Inferior parietal cortex (tissue), 1 donor: ENCODE measurements around the gene ZNF646.
"Not testable (repeated sequence)": the region's sequence is repeated elsewhere in the genome, so short reads cannot be mapped to it uniquely, and the experiment has no call there.

Experiments
- DNase-seq: peaks from one replicate; pipeline ENCODE4 v3.0.0-alpha.2; 2016; ENCODE audit errors: extremely low spot score

Gene ZNF646

DNA sequence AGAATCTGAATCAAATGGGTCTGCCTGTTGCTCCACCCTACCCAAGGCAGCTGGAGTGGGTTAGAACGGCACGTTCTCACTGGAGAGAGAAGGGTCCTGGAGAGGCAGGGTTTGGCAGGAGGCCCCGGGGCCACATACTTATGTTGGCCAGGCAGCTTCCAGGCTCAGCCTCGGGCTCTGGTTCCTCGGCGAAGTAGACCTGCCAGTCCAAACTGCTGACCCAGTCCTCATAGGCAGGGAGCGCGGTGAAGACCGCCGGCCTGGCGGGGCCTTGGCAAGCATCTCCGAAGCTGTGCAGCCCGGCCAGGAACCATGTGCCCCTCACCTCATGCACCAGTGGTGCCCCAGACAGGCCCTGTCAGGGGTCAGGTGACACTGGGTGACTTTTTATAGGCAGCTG, 9.8 kb downstream of the ZNF646 start:
- DNase-seq, result no peak

DNA sequence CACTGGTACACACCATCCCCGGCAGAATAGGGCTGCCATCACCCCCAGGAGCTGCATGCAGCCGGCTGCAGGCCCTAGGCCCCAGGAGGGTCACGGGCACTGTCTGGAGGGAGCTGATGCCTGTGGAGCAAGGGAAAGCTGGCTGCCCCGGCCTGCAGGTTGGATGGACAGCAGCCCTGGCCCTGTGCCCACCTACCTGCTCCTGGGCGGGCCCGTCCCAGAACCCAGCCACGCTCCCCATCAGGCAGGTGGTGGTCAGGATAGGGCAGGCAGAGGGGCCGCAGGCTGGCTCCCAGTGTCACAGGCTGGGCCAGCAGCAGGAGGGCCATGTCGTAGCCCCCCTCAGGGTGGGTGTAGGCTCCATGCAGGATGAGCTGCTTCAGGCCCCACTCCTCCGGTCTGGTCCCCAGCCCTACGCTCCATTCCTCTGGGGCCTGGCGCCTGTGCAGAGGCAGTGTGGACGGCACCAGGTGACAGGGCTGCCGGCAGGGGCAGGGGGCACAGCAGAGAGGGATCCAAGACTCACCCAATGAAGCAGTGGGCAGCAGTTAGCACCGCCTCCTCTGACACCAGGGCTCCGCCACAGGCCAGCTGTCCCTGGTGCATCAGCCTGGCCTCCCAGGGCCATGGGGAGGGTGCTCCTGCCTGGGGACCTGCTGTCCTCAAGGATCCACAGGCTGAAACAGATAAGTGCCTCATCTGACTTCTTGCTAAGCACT, 10.5 kb downstream of the ZNF646 start:
- no peak for DNase-seq

DNA sequence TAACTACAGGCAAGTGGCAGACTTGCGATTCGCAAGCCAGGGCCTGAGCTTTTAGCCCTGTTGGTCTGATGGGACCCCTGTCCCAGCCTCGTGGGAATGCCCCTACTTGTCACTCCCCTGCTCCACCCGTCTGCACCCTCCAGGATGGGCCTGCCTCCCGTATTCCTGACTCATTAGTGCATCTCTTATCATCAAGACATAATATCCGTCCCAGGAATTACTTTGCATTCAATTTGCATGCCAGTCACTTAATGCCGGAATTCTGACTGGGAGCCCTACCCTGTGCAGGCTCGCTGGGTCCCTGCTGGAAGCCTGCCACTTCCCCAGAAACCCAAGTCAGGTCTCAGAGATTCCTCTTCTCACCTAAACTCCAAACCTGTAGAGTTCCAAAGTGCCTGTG, 11.2 kb downstream of the ZNF646 start:
- DNase-seq, result no peak

DNA sequence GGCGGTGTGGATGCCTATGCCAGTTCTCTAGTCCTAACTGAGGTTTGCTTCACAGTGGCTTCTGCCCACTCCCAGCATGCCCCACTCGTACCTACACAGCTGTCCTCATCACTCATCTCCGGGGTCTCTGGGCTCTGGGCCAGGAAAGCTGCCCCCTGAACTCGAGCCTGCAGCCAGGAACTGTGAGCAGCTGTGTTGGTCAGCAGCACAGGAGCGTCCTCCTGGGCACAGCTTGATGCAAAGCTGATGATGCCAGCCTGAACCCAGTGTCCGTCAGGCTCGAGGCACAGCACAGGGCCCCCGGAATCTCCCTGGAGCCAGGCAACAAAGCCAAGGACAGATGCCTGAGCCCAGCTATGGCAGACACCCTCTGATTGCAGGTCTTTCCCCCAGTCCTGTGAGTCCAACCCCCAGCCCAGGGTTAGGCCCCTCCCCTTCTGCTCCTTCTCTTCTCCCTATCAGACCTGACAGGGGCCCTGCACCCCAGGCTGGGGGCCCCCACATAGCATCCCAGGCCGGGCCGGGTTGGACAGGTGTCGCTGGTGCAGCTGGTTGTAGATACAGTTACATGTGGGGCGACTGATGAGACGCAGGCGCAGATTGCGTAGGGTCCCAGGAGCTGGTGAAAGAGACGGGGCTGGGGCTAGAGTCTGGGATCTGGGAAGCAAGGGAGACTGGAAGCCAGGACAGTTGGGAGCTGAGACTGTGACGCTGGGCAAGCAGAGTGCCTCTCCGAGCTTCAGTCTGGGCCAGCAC, 11.8 kb downstream of the ZNF646 start:
- no peak for DNase-seq

DNA sequence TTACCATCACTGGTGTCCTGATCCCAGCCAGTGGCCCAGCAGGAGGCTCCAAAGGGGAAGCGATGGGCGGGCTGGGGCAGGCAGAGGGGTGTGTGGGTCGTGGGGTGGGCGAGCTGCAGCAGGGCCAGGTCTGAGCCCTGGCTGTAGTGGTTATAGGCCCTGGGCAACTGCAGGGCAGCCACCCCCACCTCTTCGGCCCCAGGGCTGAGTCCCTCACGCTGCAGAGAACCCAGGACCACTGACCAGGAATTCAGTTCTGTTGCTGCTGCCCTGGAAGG, 12.3 kb downstream of the ZNF646 start:
- DNase-seq, result no peak

DNA sequence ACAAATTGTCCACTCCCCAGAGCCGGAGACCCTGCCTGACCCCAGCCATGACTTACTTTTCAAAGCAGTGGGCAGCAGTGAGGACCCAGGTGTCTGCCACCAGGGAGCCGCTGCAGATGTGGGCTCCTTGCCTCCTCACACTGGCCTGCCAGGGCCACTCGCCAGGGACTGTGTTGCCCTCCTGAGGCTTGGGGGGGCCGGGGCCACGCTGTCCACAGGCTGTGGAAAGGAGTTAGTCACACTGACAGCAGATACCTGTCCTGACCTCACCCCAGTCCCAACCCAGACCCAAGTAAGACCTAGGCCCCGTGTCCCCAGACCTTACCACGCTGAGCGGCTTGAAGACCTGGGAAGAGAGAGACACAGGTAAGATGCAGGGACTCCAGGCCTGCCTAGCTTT, 13.3 kb downstream of the ZNF646 start:
- DNase-seq, result no peak

DNA sequence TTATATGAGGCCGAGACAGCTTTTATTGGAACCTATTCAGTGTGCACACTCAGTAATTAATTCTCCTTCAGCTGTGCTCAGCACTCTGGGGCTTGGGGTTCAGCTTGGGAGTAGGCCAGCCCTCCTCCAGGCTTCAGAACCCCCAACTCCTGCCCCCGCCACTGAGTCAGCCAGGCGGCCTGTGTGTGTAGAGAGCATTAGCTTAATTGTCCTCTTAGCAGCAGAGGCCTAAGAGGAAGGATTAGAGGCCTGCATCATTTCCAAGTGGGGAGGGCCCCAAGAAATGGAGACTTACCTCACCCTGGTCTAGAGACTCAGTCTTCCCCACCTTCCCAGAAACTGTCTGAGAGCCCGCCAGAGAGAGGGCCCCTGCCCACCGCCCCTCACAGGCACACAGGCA, 13.7 kb downstream of the ZNF646 start:
- DNase-seq, result no peak

DNA sequence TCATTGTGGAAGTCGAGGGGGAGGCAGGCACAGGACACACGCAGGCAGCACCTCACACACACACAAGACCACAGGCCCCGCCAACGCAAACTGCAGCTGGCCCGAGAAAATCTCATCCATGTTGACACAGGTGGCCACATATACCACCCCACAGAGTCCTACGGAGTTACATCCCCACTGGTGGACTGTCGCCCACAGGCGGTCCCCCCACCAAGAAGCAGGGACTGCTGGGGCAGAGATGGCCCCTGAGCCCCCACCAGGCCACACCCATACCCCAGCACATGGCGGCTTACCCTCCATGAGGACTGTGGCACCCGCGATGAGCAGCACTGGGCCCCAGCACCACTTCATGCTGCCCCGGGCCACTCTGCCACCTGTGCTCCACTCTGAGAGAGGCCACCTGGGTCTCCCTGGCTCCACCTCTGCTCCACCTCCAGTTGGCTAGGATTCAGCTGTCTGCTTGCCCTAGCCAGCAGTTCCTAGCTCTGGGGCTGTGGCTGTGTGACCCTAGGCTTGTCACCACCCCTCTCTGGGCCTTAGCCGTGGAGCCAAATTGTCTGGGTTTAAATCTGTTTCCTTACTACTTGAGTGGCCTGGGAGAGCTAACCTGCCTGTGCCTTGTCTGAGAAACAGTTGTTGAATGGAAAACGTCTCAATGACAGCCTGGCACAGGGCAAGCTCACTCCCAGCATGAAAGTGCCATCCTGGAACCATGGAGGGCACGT, 14.4 kb downstream of the ZNF646 start, which contains the start of gene PRSS53:
Gene PRSS53 (minus strand): TSS at position 485 of the 725 bp plus-strand sequence. CDS start 134 bp downstream, at position 351.
- DNase-seq, result no peak

DNA sequence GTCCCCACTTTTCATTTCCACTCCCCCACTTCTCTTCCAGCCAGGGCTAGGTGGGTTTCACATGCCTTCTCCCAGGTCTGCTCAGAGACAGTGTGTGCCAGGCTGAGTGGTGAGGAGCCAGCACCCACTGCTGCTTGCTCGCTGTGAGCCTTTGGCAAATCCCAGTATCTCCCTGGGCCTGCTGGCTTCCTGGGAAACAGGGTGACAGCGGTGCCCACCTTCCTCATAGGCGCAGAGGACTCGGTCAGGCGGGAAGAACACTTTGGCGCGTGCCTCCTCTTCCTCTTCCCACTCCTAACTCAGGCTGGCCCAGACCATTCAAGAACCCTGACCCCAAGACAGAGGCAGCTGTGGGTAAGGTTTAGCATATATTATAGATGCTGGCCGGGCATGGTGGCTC, 15.0 kb downstream of the ZNF646 start:
- no peak for DNase-seq

DNA sequence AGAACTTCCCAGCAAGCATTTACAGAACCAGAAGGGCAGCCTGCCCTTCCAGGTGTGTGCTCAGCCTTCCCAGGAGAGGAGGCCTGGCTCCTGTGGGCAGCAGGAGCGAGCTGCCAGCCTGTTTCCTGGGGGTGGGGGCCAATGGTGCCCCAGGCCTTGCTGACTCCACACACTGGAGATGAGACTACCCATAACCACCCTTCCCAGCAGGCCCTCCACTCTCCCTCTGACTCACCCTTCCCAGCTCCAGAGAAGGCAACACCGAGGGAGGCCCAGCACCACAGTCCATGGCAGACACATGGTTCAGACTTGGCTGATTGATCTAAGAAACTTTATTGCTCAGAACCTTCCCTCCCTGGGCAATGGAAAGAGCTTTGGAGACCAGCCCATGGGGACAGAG, 16.3 kb downstream of the ZNF646 start:
- no peak for DNase-seq

DNA sequence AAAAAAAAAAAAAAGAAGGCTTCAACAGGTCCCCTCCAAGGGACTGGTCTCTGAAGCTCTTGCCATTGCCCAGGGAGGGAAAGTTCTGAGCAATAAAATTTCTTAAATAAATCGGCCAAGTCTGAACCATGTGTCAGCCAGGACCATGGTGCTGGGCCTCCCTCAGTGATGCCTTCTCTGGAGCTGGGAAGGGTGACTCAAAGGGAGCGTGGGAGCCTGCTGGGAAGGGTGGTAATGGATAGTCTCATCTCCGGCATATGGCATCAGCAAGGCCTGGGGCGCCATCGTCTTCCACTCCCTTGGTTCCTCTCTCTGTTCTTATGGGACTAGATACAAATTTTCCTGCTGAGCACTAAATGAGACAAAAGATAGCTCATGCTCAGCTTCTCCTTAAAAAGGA, 18.1 kb downstream of the ZNF646 start:
- no peak for DNase-seq

DNA sequence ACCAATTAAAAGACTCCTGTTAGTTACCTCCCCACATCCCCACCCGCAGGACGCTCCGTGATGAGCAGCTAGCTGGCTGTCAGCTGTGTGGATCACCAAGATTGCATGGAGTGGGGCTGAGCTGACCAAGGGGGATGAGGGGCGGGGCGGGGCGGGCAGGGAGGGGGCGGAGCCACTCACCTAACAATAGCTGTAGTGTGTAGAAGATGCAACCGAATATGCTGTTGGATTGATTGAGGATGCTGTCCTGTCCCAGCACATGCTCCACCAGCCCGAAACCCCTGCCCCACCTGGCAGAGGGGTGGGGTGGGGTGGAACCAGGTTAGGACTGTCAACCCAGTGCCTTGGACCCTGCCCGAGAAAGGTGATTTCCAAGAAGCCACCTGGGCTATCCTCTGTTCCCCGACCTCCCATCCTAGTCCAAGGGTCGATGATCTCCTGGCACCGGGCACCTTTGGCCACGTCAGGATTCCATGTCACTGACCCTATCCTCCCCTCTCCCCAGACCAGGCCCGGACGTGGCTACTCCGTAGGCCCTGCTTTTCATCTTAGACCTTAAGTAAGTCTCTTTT, 19.0 kb downstream of the ZNF646 start:
- peak; percentile 32 for DNase-seq

DNA sequence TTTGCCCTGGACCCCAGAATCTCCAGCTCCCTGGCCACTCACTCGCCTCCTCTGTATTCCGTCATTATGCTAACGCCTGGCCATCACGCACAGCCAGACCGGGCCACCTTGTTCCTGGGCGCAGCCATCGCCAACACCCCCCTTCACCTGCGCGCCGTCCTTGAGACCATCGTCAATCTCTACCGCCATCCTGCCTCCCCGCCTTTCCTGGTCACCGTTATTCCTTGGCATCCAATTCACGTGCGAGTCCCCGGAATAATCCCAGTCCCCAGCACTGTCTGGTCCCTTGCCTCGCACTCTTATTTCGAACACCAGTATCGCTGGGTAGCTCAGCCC, 19.8 kb downstream of the ZNF646 start:
- DNase-seq, result no peak

DNA sequence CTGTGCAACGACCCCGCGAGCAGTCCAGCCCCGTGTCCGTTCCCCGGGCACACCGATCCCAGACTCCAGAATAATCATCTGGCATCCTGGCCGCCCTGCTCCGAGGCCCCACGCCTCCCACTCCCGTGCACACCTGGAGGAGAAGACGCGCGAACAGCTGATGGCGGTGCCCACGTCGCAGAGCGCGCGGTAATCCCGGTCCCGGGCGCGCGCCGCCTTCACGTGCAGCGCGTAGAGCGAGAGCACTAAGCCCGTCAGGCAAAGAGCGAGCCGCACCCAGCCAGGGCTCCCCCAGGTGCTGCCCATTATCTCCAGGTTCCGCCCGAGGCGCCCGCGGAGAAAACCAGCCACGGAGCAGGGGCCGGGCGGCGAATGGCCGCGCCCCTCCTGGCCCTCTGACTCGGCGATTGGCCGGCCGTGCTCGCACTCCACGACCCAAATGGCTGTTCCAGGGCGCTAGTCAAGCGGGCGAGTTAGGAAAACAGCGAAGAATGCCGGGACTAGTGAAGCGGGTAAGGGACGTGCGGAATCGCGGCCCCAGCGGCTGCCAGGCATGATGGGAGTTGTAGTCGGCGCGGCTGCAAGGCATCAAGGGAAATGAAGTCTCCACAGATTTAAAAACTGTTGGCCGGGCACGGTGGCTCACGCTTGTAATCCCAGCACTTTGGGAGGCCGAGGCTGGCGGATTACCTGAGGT, 20.4 kb downstream of the ZNF646 start, which contains the start of gene VKORC1:
Gene VKORC1 (minus strand): TSS at position 374 of the 697 bp plus-strand sequence. CDS start 68 bp downstream, at position 306.
- peak; percentile 94 for DNase-seq

DNA sequence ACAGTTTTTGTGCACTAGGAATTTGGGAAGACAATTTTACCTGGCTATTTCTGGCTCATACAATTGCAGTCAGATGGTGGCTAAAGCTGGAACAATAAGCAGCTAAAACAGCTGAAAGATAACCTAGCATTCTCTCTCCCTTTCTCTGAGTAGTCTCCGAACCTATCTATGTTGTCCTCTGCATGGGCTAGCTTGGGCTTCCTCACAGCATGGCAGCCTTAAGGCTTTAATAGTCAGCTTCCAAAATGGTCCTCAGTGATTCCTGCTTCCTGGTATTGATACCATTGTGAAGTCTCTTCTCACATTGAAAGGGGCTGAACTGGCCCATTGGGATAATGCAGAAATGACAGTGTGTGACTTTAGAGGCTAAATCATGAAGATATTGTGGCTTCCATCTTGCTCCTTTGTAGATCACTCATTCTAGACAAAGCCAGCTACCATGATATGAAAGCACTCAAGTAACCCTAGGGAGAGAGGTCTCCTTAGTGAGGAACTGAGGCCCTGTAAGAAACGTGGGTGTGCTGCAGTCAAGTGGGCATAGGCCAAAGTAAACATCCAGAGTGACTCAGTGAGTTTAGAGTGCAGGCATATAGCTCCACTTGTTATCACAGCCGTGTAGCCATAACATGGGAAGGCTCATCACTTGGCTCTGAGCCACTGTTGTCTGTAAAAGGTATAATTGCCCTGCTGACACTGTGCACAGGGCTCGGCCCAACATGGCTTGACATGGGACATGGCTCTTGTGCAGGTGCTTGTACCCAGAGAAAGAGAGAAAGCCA, 25.8 kb downstream of the ZNF646 start:
- DNase-seq, result no peak

DNA sequence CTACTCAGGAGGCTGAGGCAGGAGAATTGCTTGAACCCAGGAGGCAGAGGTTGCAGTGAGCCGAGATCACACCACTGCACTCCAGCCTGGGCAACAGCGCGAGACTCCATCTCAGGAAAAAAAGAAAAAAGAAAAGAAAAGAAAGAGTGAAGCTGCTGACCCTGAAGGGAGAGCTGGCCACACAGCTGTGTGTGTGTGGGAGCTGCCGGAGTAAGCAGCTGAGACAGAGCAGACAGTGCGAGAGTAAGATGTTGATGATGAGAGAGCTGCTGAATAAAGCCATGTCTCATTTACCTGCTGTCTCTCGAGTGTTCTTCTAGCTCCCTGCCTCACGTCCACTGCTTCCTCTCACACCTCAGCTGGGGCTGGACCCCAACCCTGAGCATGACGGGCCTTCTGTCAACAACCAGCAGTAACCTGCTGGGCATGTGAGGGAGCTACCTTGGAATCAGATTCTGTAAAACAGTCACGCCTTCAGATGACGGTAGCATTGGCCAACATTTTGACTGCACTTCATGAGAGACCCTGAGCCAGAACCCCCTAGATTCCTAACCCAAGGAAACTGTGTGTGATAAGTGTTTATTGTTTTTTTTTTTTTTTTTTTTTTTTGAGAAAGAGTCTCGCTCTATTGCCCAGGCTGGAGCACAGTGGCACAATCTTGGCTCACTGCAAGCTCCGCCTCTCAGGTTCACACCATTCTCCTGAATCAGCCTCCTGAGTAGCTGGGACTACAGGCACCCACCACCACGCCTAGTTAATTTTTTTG, 26.8 kb downstream of the ZNF646 start:
- DNase-seq, result not testable (repeated sequence)

DNA sequence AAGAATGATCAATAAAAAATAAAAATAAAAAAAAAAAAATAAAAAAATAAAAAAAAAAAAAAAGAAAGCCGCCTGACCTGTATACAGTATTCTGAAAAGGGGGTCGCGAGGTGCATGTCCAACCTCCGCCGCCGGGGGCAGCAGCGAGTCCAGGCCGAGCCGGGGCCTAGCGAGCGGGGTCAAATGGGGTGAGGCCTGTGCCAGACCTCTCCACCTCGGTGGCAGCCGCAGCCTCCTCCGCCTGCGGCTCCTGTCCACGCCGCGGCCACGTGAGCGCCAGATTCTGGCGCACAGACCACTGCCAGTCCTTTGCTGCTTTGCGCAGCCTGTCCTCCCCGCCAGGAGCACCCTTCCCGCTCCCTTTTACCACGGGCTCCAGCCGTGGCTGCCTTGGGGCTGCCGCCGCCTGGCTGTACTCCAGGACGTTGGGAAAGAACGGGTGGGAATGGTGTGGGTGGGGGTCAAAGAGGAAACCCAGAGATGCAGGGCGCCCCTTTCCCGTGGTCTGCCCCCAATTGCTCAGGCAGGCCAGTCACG, 31.5 kb downstream of the ZNF646 start:
- DNase-seq, result peak; percentile 71

DNA sequence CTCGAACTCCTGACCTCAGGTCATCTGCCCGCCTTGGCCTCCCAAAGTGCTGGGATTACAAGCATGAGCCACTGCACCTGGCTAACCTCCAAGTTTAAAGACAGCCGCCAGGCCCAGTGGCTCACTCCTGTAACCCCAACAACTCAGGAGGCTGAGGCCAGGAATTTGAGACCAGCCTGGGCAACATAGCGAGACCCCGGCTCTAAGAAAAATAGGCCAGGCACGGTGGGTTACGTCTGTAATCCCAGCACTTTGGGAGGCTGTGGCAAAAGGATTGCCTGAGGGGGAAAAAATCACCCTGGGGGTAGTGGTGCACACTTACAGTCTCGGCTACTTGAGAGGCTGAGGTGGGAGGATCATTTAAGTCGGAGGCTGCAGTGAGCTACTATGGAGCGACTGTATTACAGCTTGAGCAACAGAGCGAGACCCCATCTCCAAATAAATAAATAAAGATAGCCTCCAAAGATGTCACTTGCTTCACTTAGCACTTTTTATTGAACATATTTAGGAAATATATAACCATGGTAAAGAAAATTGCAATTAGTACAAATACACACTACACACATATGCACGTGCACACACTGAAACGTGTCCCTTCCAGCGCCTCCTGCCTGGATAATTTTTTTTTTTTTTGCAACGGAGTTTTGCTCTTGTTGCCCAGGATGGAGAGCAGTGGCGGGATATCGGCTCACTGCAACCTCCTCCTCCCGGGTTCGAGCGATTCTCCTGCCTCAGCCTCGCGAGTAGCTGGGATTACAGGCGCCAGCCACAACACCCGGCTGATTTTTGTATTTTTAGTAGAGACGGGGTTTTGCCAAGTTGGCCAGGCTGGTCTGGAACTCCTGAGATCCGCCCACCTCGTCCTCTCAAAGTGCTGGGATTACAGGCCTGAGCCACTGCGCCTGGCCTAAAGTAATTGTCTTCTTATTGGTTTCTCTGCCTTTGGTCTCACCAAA, 32.6 kb downstream of the ZNF646 start:
- no peak for DNase-seq

DNA sequence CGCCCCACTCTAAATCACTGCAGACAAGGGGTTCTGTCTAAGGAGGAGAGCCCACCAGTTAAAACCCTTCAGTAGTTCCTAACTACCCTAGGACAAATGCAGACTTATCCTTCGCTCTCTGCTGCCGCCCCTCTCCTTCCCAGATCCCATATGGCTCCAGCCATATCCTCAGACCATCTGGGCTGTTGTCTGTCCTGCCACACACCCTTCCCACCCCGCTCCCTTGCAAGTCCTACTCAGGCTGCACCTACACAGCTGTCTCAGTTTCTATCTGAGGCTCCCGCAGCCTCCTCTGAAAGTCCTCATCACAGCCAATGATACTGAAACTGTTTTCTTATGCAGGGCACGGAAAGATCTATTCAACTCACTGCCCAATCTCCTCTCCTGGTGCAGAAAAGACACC, 33.2 kb downstream of the ZNF646 start:
- DNase-seq, result no peak
